Osteocyte (in vitro differentiated cells): ENCODE measurements around the gene FOLR3. TPM values are rescaled to one million over a fixed set of nuclear protein-coding genes. Genes with fewer than 3 reads are reported as not detected.

Experiments used
- DNase-seq: peaks from one replicate; pipeline ENCODE4 v3.0.0; 2021; ENCODE audit warnings: mixed read lengths; ENCODE audit not compliant: unreplicated experiment; ENCODE audit errors: extremely low spot score
- H3K27ac Mint-ChIP-seq: one replicate; pipeline ENCODE4 v1.8.0; 2021; ENCODE audit warnings: mild to moderate bottlenecking, mixed read lengths; ENCODE audit not compliant: unreplicated experiment
- H3K27me3 Mint-ChIP-seq: one replicate; pipeline ENCODE4 v1.8.0; 2021; ENCODE audit warnings: mixed read lengths; ENCODE audit not compliant: unreplicated experiment
- H3K36me3 Mint-ChIP-seq: one replicate; pipeline ENCODE4 v1.8.0; 2021; ENCODE audit warnings: mixed read lengths; ENCODE audit not compliant: unreplicated experiment
- H3K4me1 Mint-ChIP-seq: one replicate; pipeline ENCODE4 v1.8.0; 2021; ENCODE audit warnings: mixed read lengths; ENCODE audit not compliant: unreplicated experiment
- H3K4me3 Mint-ChIP-seq: one replicate; pipeline ENCODE4 v1.8.0; 2021; ENCODE audit warnings: mild to moderate bottlenecking, moderate library complexity, mixed read lengths; ENCODE audit not compliant: unreplicated experiment
- H3K9me3 Mint-ChIP-seq: one replicate; pipeline ENCODE4 v1.8.0; 2021; ENCODE audit warnings: mixed read lengths; ENCODE audit not compliant: unreplicated experiment
- CTCF ChIP-seq: fragments of 200-600 bp; sonication (generic); IDR thresholded peaks from 2 replicates; pipeline ENCODE4 v1.5.0; 2021; ENCODE audit warnings: antibody characterized with exemption, mild to moderate bottlenecking, moderate library complexity
- total RNA-seq: library from RNA; stranded (reverse); gene quantifications from 2 replicates; pipeline ENCODE4 v1.2.1, GENCODE V29; 2021

The FOLR3 gene
- total RNA-seq, 1 donor from 2014 or later: not detected

- H3K4me3 Mint-ChIP-seq: no peak overlapping the region
- no peaks in the 10 kb centered on the region for H3K4me1 Mint-ChIP-seq
- no peak for DNase-seq
- peaks cover 3% of the 10 kb centered on the region for H3K36me3 Mint-ChIP-seq
- no peak for TF ChIP-seq CTCF
- peaks cover 43% of the 10 kb centered on the region for H3K27me3 Mint-ChIP-seq
- peaks cover 5% of the 10 kb centered on the region for H3K9me3 Mint-ChIP-seq
- H3K27ac Mint-ChIP-seq: no peak overlapping the region
These were observed 12.3 kb upstream of the FOLR3 start for GRCh38 chr11:72123117-72123653.

GRCh38 chr11:72124046-72124445, 11.5 kb upstream of the FOLR3 start:
- H3K9me3 Mint-ChIP-seq: peaks cover 9% of the 10 kb centered on the region
- peaks cover 52% of the 10 kb centered on the region for H3K27me3 Mint-ChIP-seq
- H3K4me3 Mint-ChIP-seq: no peak overlapping the region
- no peak overlapping the region for H3K27ac Mint-ChIP-seq
- H3K4me1 Mint-ChIP-seq: no peaks in the 10 kb centered on the region
- DNase-seq: no peak
- no peak for TF ChIP-seq CTCF
- peaks cover 6% of the 10 kb centered on the region for H3K36me3 Mint-ChIP-seq

- Mint-ChIP-seq H3K4me1 (no peaks in the 10 kb centered on the region), H3K9me3 (peaks cover 9% of the 10 kb centered on the region), H3K36me3 (peaks cover 6% of the 10 kb centered on the region)
These were observed 9.6 kb upstream of the FOLR3 start for GRCh38 chr11:72125956-72126355.

GRCh38 chr11:72127923-72128322, 7.6 kb upstream of the FOLR3 start:
- Mint-ChIP-seq H3K4me1 (no peaks in the 10 kb centered on the region), H3K27ac (no peak overlapping the region), H3K27me3 (peaks cover 66% of the 10 kb centered on the region), H3K36me3 (peaks cover 6% of the 10 kb centered on the region), H3K9me3 (peaks cover 9% of the 10 kb centered on the region), H3K4me3 (no peak overlapping the region)
- TF ChIP-seq CTCF: no peak
- DNase-seq: no peak

More at GRCh38 chr11:72125956-72126355, 9.6 kb upstream of the FOLR3 start:
- no peak for DNase-seq
- no peak for TF ChIP-seq CTCF
- no peak overlapping the region for H3K27ac Mint-ChIP-seq
- H3K4me3 Mint-ChIP-seq: no peak overlapping the region
- H3K27me3 Mint-ChIP-seq: peaks cover 60% of the 10 kb centered on the region

- Mint-ChIP-seq H3K27me3 (peaks cover 66% of the 10 kb centered on the region), H3K27ac (no peak overlapping the region), H3K36me3 (peaks cover 6% of the 10 kb centered on the region)
These were observed 6.1 kb upstream of the FOLR3 start for GRCh38 chr11:72129381-72129780.

More at GRCh38 chr11:72129381-72129780, 6.1 kb upstream of the FOLR3 start:
- Mint-ChIP-seq H3K9me3 (peaks cover 9% of the 10 kb centered on the region), H3K4me3 (no peak overlapping the region), H3K4me1 (no peaks in the 10 kb centered on the region)
- DNase-seq: no peak
- TF ChIP-seq CTCF: no peak
